Osteoblast (primary cell): ENCODE data around the gene CTDSP2. TPM values are rescaled to one million over a fixed set of nuclear protein-coding genes. Genes with fewer than 3 reads are reported as not detected.
A peak's percentile ranks its signal among the peaks of the same experiment; 100 is the strongest.

Experiments used
- DNase-seq: peaks from one replicate; pipeline ENCODE4 v3.0.0; 2011; ENCODE audit warnings: low spot score, mixed read lengths; ENCODE audit not compliant: insufficient read length; ENCODE audit errors: missing footprints
- H2AFZ ChIP-seq: 2 replicates; pipeline ENCODE4 v1.6.0; 2011; ENCODE audit warnings: mild to moderate bottlenecking, low read length
- H3K27ac ChIP-seq: 2 replicates; pipeline ENCODE4 v1.5.1; 2011; ENCODE audit warnings: mild to moderate bottlenecking, low read depth, low read length, moderate library complexity
- H3K27me3 ChIP-seq: 2 replicates; pipeline ENCODE4 v1.6.0; 2012; ENCODE audit warnings: mild to moderate bottlenecking, control low read depth, inconsistent platforms, low read length, moderate library complexity; ENCODE audit not compliant: insufficient read depth
- H3K36me3 ChIP-seq: 2 replicates; pipeline ENCODE4 v1.5.1; 2011; ENCODE audit warnings: mild to moderate bottlenecking, low read length, control low read depth, moderate library complexity; ENCODE audit not compliant: insufficient read depth
- H3K4me1 ChIP-seq: 2 replicates; pipeline ENCODE4 v1.5.1; 2011; ENCODE audit warnings: mild to moderate bottlenecking, low read length, control low read depth, moderate library complexity; ENCODE audit not compliant: insufficient read depth
- H3K4me2 ChIP-seq: 2 replicates; pipeline ENCODE4 v1.6.0; 2011; ENCODE audit warnings: mild to moderate bottlenecking, low read length; ENCODE audit not compliant: insufficient read depth
- H3K4me3 ChIP-seq: fragments of 200-600 bp; sonication (generic); 3 replicates; pipeline ENCODE4 v1.5.1; 2012; ENCODE audit warnings: mild to moderate bottlenecking, low read length, inconsistent platforms; ENCODE audit not compliant: insufficient read depth
- H3K79me2 ChIP-seq: 2 replicates; pipeline ENCODE4 v1.6.0; 2012; ENCODE audit warnings: mild to moderate bottlenecking, low read length, control low read depth, inconsistent platforms; ENCODE audit not compliant: insufficient read depth
- H3K9me3 ChIP-seq: 2 replicates; pipeline ENCODE4 v1.5.1; 2011; ENCODE audit warnings: low read depth, low read length, control low read depth
- H4K20me1 ChIP-seq: 2 replicates; pipeline ENCODE4 v1.6.0; 2012; ENCODE audit warnings: mild to moderate bottlenecking, low read length, control low read depth; ENCODE audit not compliant: insufficient read depth
- total RNA-seq: library from RNA; depleted of rRNA; stranded (reverse); fragments of >200 nt; gene quantifications from 2 replicates; pipeline ENCODE4 v1.2.3, GENCODE V29; 2012
- TF ChIP-seq, protein P1 (sequence below): IDR thresholded peaks from 2 replicates; pipeline ENCODE4 v1.5.1; 2011; ENCODE audit warnings: mild to moderate bottlenecking, low read depth, low read length, moderate library complexity; ENCODE audit errors: extremely low read depth

The CTDSP2 gene
- total RNA-seq, 1 donor, result 116 TPM

GRCh38 chr12:57885207-57885606 lies 38.7 kb upstream of the CTDSP2 start:
- Histone ChIP-seq H3K36me3 (no peaks in the 10 kb centered on the region), H3K9me3 (no peaks in the 10 kb centered on the region), H3K27ac (no peak overlapping the region), H3K4me1 (peaks cover 33% of the 10 kb centered on the region), H3K4me2 (no peak overlapping the region), H2AFZ (no peak overlapping the region), H3K79me2 (no peaks in the 10 kb centered on the region), H3K4me3 (no peak overlapping the region), H3K27me3 (no peaks in the 10 kb centered on the region), H4K20me1 (no peaks in the 10 kb centered on the region)
- DNase-seq, result no peak
- TF ChIP-seq, protein P1, sequence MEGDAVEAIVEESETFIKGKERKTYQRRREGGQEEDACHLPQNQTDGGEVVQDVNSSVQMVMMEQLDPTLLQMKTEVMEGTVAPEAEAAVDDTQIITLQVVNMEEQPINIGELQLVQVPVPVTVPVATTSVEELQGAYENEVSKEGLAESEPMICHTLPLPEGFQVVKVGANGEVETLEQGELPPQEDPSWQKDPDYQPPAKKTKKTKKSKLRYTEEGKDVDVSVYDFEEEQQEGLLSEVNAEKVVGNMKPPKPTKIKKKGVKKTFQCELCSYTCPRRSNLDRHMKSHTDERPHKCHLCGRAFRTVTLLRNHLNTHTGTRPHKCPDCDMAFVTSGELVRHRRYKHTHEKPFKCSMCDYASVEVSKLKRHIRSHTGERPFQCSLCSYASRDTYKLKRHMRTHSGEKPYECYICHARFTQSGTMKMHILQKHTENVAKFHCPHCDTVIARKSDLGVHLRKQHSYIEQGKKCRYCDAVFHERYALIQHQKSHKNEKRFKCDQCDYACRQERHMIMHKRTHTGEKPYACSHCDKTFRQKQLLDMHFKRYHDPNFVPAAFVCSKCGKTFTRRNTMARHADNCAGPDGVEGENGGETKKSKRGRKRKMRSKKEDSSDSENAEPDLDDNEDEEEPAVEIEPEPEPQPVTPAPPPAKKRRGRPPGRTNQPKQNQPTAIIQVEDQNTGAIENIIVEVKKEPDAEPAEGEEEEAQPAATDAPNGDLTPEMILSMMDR, result no peak

GRCh38 chr12:57883700-57884099 lies 37.2 kb upstream of the CTDSP2 start:
- no peaks in the 10 kb centered on the region for H3K79me2 ChIP-seq
- H3K9me3 ChIP-seq, result no peaks in the 10 kb centered on the region
- H3K4me3 ChIP-seq, result no peak overlapping the region
- H3K27ac ChIP-seq, result no peak overlapping the region
- no peak for DNase-seq
- peaks cover 18% of the 10 kb centered on the region for H3K4me1 ChIP-seq
- no peak overlapping the region for H3K4me2 ChIP-seq
- no peaks in the 10 kb centered on the region for H4K20me1 ChIP-seq
- no peaks in the 10 kb centered on the region for H3K27me3 ChIP-seq
- no peak overlapping the region for H2AFZ ChIP-seq
- TF ChIP-seq, protein P1, result no peak
- H3K36me3 ChIP-seq, result no peaks in the 10 kb centered on the region

DNA sequence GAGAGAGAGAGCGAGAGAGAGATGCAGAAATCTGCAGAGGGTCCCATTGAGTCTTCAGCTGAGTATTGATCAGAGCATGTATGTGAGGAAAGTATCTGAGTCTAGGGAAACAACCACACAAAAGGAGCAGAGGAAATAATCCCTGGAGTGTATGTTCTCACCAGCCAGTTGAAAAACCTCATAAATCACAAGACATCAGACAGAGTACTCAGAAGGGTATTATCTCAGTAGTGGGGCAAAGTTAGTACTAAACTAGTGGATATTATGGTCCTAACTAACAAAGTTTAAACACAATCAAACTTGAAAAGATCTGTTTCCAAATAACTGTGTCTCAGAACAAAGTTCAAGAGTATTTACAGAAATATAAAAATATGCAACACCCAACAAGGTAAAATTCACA lies 36.5 kb upstream of the CTDSP2 start:
- TF ChIP-seq, protein P1, result no peak
- H3K27ac ChIP-seq, result no peak overlapping the region
- H3K4me2 ChIP-seq, result no peak overlapping the region
- H3K36me3 ChIP-seq, result no peaks in the 10 kb centered on the region
- H3K4me1 ChIP-seq, result peaks cover 11% of the 10 kb centered on the region
- no peaks in the 10 kb centered on the region for H4K20me1 ChIP-seq
- H3K27me3 ChIP-seq, result no peaks in the 10 kb centered on the region
- no peak for DNase-seq
- H3K4me3 ChIP-seq, result no peak overlapping the region
- no peaks in the 10 kb centered on the region for H3K79me2 ChIP-seq
- peak overlapping the region; percentile 54 for H2AFZ ChIP-seq
- no peaks in the 10 kb centered on the region for H3K9me3 ChIP-seq

GRCh38 chr12:57882575-57882974 lies 36.0 kb upstream of the CTDSP2 start:
- Histone ChIP-seq H2AFZ (peak overlapping the region; percentile 54), H3K27me3 (no peaks in the 10 kb centered on the region), H3K4me2 (no peak overlapping the region), H3K27ac (no peak overlapping the region), H3K9me3 (no peaks in the 10 kb centered on the region), H3K36me3 (no peaks in the 10 kb centered on the region), H3K4me3 (no peak overlapping the region), H3K79me2 (no peaks in the 10 kb centered on the region), H3K4me1 (peaks cover 7% of the 10 kb centered on the region), H4K20me1 (no peaks in the 10 kb centered on the region)
- DNase-seq, result no peak
- TF ChIP-seq, protein P1, result no peak
